Prostate gland (tissue), 2 donors: ENCODE measurements around the gene NUMA1. TPM values are rescaled to one million over a fixed set of nuclear protein-coding genes. Genes with fewer than 3 reads are reported as not detected.

ENCODE experiments used
- DNase-seq: peaks from one replicate; pipeline ENCODE4 v3.0.0-alpha.2; 2019; ENCODE audit warnings: low spot score
- H3K27ac ChIP-seq, 2 donors: fragments of 200-600 bp; sonication (generic); 2 replicates each; pipeline ENCODE4 v1.5.1; 2017 to 2019
- H3K27me3 ChIP-seq: fragments of 200-600 bp; sonication (generic); replicated peaks from 2 replicates; pipeline ENCODE4 v1.5.1; 2019; ENCODE audit not compliant: insufficient read depth
- H3K36me3 ChIP-seq, 2 donors: fragments of 200-600 bp; sonication (generic); 1 replicate in 1 of 2; 2 replicates in 1 of 2; pipeline versions ENCODE4 v1.5.1 to v1.8.1; 2017 to 2019
- H3K4me1 ChIP-seq: fragments of 200-600 bp; sonication (generic); replicated peaks from 2 replicates; pipeline ENCODE4 v1.5.1; 2019
- H3K4me3 ChIP-seq, 2 donors: fragments of 200-600 bp; sonication (generic); 2 replicates each; pipeline ENCODE4 v1.5.1; 2017 to 2019
- H3K9me3 ChIP-seq: fragments of 200-600 bp; sonication (generic); 2 replicates; pipeline ENCODE4 v1.5.1; 2017
- POLR2A ChIP-seq: fragments of 450-650 bp; IDR thresholded peaks from one replicate; pipeline ENCODE4 v1.6.1; 2016; ENCODE audit warnings: antibody characterized with exemption, mild to moderate bottlenecking
- POLR2AphosphoS5 ChIP-seq: sonication (generic); formaldehyde crosslinking; IDR thresholded peaks from one replicate; pipeline ENCODE4 v1.6.1; 2017; ENCODE audit warnings: antibody characterized with exemption
- WGBS: methylation state at CpG from one replicate; pipeline ENCODE4 v1.1.5; 2018; 5-methylcytosine and 5-hydroxymethylcytosine counted together
- intact Hi-C: fragments of 100-400 bp; cut with DNase I; formaldehyde crosslinking; loops from one replicate; pipeline ENCODE4 v1.14.2; 2022
- microRNA-seq: library from miRNA; unstranded; fragments of <30 nt; microRNA quantifications from one replicate; pipeline ENCODE4, GENCODE V29; 2016
- small RNA-seq, 2 donors: library from RNA; depleted of rRNA; stranded (forward); fragments of <200 nt; gene quantifications; one replicate each; pipeline ENCODE3, GENCODE V24; 2016
- total RNA-seq, 2 donors: library from RNA; depleted of rRNA; stranded (reverse); fragments of >200 nt; gene quantifications; one replicate each; pipeline ENCODE4 v1.1.0, GENCODE V29; 2016
- TF ChIP-seq, protein P1 (sequence below), 4 experiments: fragments of 200-600 bp in 2 of 4; fragments of 450-650 bp in 2 of 4; sonication (generic) in 2 of 4; IDR thresholded peaks; 1 replicate in 3 of 4; 2 replicates in 1 of 4; pipeline ENCODE4 v1.5.1; 2016 to 2019; ENCODE audit warnings: antibody characterized with exemption in 4 of 4, mild to moderate bottlenecking in 2 of 4, moderate library complexity in 2 of 4

NUMA1 gene
- total RNA-seq, 2 donors from 2014 or later = 623 to 712 TPM

- DNase-seq = no peak
- Histone ChIP-seq H3K9me3 (no peaks in the 10 kb centered on the region), H3K4me3 (no peak overlapping the region), H3K27ac (no peak overlapping the region), H3K36me3 (no peaks in the 10 kb centered on the region), H3K4me1 (no peaks in the 10 kb centered on the region), H3K27me3 (no peaks in the 10 kb centered on the region)
- WGBS = 91% methylated on average over 4 of the region's 4 CpGs
- TF ChIP-seq POLR2AphosphoS5 = no peak
- TF ChIP-seq, protein P1, sequence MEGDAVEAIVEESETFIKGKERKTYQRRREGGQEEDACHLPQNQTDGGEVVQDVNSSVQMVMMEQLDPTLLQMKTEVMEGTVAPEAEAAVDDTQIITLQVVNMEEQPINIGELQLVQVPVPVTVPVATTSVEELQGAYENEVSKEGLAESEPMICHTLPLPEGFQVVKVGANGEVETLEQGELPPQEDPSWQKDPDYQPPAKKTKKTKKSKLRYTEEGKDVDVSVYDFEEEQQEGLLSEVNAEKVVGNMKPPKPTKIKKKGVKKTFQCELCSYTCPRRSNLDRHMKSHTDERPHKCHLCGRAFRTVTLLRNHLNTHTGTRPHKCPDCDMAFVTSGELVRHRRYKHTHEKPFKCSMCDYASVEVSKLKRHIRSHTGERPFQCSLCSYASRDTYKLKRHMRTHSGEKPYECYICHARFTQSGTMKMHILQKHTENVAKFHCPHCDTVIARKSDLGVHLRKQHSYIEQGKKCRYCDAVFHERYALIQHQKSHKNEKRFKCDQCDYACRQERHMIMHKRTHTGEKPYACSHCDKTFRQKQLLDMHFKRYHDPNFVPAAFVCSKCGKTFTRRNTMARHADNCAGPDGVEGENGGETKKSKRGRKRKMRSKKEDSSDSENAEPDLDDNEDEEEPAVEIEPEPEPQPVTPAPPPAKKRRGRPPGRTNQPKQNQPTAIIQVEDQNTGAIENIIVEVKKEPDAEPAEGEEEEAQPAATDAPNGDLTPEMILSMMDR (IDR thresholded peaks at IDR 0.05) = no peak
- no peak for TF ChIP-seq POLR2A
- intact Hi-C loops = no loop called here
Observed at GRCh38 chr11:71964641-71965040, 115.7 kb downstream of the NUMA1 start.

DNA sequence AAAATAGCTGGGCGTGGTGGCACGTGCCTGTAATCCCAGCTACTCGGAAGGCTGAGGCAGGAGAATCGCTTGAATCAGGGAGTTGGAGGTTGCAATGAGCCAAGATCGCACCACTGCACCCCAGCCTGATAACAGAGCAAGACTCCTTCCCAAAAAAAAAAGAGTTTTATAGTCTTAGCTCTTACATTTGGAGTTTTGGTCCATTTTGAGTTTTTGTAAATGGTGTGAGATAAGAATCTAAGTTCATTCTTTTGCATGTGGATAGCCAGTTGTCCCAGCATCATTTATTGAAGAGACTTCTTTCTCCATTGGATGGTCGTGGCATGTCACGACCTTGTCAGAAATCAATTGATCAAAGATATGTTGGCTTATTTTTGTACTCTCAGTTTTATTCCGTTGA is 116.9 kb downstream of the NUMA1 start:
- H3K27ac ChIP-seq = no peak overlapping the region
- H3K9me3 ChIP-seq = no peaks in the 10 kb centered on the region
- WGBS = 93% methylated on average over 8 of the region's 8 CpGs
- no peak overlapping the region for H3K4me3 ChIP-seq
- TF ChIP-seq, protein P1 (IDR thresholded peaks at IDR 0.05) = no peak
- TF ChIP-seq POLR2A (no peak), POLR2AphosphoS5 (no peak)
- H3K4me1 ChIP-seq = no peaks in the 10 kb centered on the region
- H3K36me3 ChIP-seq = no peaks in the 10 kb centered on the region
- H3K27me3 ChIP-seq = no peaks in the 10 kb centered on the region
- intact Hi-C loops = no loop called here
- no peak for DNase-seq

DNA sequence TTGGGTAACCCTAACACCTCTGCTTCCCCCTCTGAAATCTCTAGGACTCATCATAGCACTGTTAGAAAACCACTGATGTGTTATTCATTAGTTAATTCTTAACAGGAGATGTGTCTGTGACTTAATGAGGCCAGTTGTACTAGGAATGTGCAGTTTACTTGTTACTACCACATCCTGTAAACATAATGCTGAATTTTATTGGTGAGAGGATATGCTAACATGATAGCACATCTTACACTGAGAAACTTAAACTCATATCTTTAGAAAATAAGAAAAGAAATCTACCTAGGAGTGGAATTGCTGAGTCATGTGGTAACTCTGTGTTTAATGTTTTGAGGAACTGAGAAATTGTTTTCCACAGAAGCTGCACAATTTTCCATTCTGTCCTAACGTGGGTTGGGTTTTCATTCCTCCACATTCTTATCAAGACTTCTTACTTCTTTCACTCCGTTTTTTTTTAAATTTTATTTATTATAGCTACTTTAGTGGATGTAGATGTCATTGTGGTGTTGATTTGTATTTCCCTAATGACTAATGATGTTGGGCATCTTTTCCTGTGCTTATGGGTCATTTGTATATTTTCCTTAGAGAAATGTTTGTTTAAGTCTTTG is 117.8 kb downstream of the NUMA1 start:
- TF ChIP-seq POLR2A (no peak), POLR2AphosphoS5 (no peak)
- TF ChIP-seq, protein P1 (IDR thresholded peaks at IDR 0.05) = no peak

GRCh38 chr11:71955898-71956456 is 124.4 kb downstream of the NUMA1 start:
- Histone ChIP-seq H3K9me3 (no peaks in the 10 kb centered on the region), H3K4me1 (no peaks in the 10 kb centered on the region), H3K36me3 (no peaks in the 10 kb centered on the region), H3K4me3 (no peak overlapping the region), H3K27me3 (no peaks in the 10 kb centered on the region), H3K27ac (no peak overlapping the region)
- WGBS = 64% methylated on average over 3 of the region's 3 CpGs
- intact Hi-C loops = no loop called here
- no peak for TF ChIP-seq POLR2AphosphoS5
- TF ChIP-seq POLR2A = no peak
- DNase-seq = no peak

More for the DNA sequence above, 117.8 kb downstream of the NUMA1 start:
- Histone ChIP-seq H3K36me3 (no peaks in the 10 kb centered on the region), H3K9me3 (no peaks in the 10 kb centered on the region), H3K27ac (no peak overlapping the region), H3K27me3 (no peaks in the 10 kb centered on the region), H3K4me3 (no peak overlapping the region), H3K4me1 (no peaks in the 10 kb centered on the region)
- DNase-seq = no peak
- intact Hi-C loops = no loop called here
- 49% methylated on average over 2 of the region's 2 CpGs for WGBS

Small RNAs within 50 kb of the gene (microRNA-seq; reads per million reads assigned to microRNA genes)
- gene MIR3165 = not detected

Small RNAs within 50 kb of the gene (small RNA-seq; reads per million reads assigned to genes)
- gene MIR3165 (0 reads per million in 2 donors), gene RNU6-72P (0 reads per million in 2 donors)

Other genes starting within 250 kb of the NUMA1 start
- gene DEFB108B, start 247.3 kb downstream of the NUMA1 start, total RNA-seq = not detected
- gene DEFB131B, start 202.1 kb downstream of the NUMA1 start, total RNA-seq = not detected
- gene XNDC1N, start 151.9 kb downstream of the NUMA1 start, total RNA-seq = 1 to 10 TPM; 4.9 to 7.7 TPM
- 10 to 100 TPM; 32.4 to 48.0 TPM for gene RNF121, start 151.5 kb downstream of the NUMA1 start, total RNA-seq
- gene IL18BP, start 81.6 kb downstream of the NUMA1 start, total RNA-seq = 10 to 100 TPM in 1 of 2 donors, 1 to 10 TPM in 1; 3.1 to 13.9 TPM
- 10 to 100 TPM; 13.1 to 25.1 TPM for gene LRRC51, start 308 bp upstream of the NUMA1 start, total RNA-seq
- gene LAMTOR1, start 22.8 kb upstream of the NUMA1 start, total RNA-seq = 100 to 1,000 TPM; 128 to 230 TPM
- gene TOMT, start 25.4 kb upstream of the NUMA1 start, total RNA-seq = not detected
- 10 to 100 TPM; 28.9 to 54.2 TPM for gene ANAPC15, start 32.2 kb upstream of the NUMA1 start, total RNA-seq
- gene FOLR3, start 55.2 kb upstream of the NUMA1 start, total RNA-seq = not detected
- 1 to 10 TPM in 1 of 2 donors, not detected in 1; 8.9 TPM for gene FOLR1, start 111.6 kb upstream of the NUMA1 start, total RNA-seq
- gene FOLR2, start 136.3 kb upstream of the NUMA1 start, total RNA-seq = 10 to 100 TPM in 1 of 2 donors, under 1 TPM in 1; 0.87 to 23.9 TPM
- 100 to 1,000 TPM in 1 of 2 donors, 10 to 100 TPM in 1; 85.0 to 142 TPM for gene INPPL1, start 144.2 kb upstream of the NUMA1 start, total RNA-seq
- gene PHOX2A, start 163.6 kb upstream of the NUMA1 start, total RNA-seq = under 1 TPM in 1 of 2 donors, not detected in 1; 0.40 TPM